WTC11 (cell line): Measurements from ENCODE around the gene SPEN. TPM values are rescaled to one million over a fixed set of nuclear protein-coding genes. Genes with fewer than 3 reads are reported as not detected.
A peak's percentile ranks its signal among the peaks of the same experiment; 100 is the strongest.

Experiments
- ATAC-seq: fragments of 200-7000 bp; cut with Tn5 transposase; 2 replicates; pipeline ENCODE4 v1.10.0; 2021; ENCODE audit warnings: mild to moderate bottlenecking, moderate library complexity
- CTCF ChIA-PET: fragments of 300-600 bp; sonication (Branson Sonifier 250); formaldehyde crosslinking; loops from one replicate; lab custom pipeline; 2021; ENCODE audit warnings: antibody characterized with exemption; lab: Charles Lee
- POLR2A ChIA-PET: fragments of 350-600 bp; sonication (Branson Sonifier 250); formaldehyde crosslinking; loops from one replicate; lab custom pipeline; 2021; ENCODE audit warnings: antibody characterized with exemption; lab: Charles Lee
- DNase-seq: peaks from one replicate; pipeline ENCODE4 v3.0.0; 2021; ENCODE audit warnings: low spot score
- H3K27ac Mint-ChIP-seq: 2 replicates; pipeline ENCODE4 v1.8.0; 2021; ENCODE audit warnings: mixed read lengths
- H3K27me3 Mint-ChIP-seq: 2 replicates; pipeline ENCODE4 v1.8.0; 2021; ENCODE audit warnings: low read depth, mild to moderate bottlenecking, moderate library complexity, mixed read lengths
- H3K36me3 Mint-ChIP-seq: 2 replicates; pipeline ENCODE4 v1.8.0; 2021; ENCODE audit warnings: mixed read lengths
- H3K4me1 Mint-ChIP-seq: 2 replicates; pipeline ENCODE4 v1.8.0; 2022; ENCODE audit warnings: mixed read lengths
- H3K4me3 Mint-ChIP-seq: 2 replicates; pipeline ENCODE4 v1.8.0; 2021; ENCODE audit warnings: mild to moderate bottlenecking, moderate library complexity, mixed read lengths
- H3K9me3 Mint-ChIP-seq: 2 replicates; pipeline ENCODE4 v1.8.0; 2021; ENCODE audit warnings: mixed read lengths
- ATF2 ChIP-seq: sonication (generic); formaldehyde crosslinking; IDR thresholded peaks from 2 replicates; pipeline ENCODE4 v1.8.1; 2022; ENCODE audit warnings: low read depth, missing genetic modification reagents, borderline replicate concordance
- CREB1 ChIP-seq: sonication (generic); formaldehyde crosslinking; IDR thresholded peaks from 2 replicates; pipeline ENCODE4 v1.8.0; 2023; ENCODE audit warnings: mild to moderate bottlenecking, missing genetic modification reagents
- ESRRA ChIP-seq: sonication (generic); formaldehyde crosslinking; IDR thresholded peaks from 2 replicates; pipeline ENCODE4 v1.8.1; 2022; ENCODE audit warnings: mild to moderate bottlenecking, missing genetic modification reagents, borderline replicate concordance
- FOXK1 ChIP-seq: sonication (generic); formaldehyde crosslinking; IDR thresholded peaks from 2 replicates; pipeline ENCODE4 v1.8.0; 2022; ENCODE audit warnings: mild to moderate bottlenecking, moderate library complexity, missing genetic modification reagents
- GABPB1 ChIP-seq: sonication (generic); formaldehyde crosslinking; IDR thresholded peaks from 2 replicates; pipeline ENCODE4 v1.8.1; 2023; ENCODE audit warnings: mild to moderate bottlenecking, missing genetic modification reagents
- GRHL2 ChIP-seq: fragments of 250-450 bp; sonication (Bioruptor Pico); IDR thresholded peaks from 2 replicates; pipeline ENCODE4 v1.8.0; 2022; ENCODE audit warnings: mild to moderate bottlenecking, moderate library complexity; ENCODE audit not compliant: insufficient replicate concordance, severe bottlenecking
- GTF2I ChIP-seq: fragments of 250-450 bp; sonication (Bioruptor Pico); conservative IDR thresholded peaks from 2 replicates; pipeline ENCODE4 v1.4.0; 2021; ENCODE audit warnings: mild to moderate bottlenecking
- MYBL2 ChIP-seq: sonication (generic); formaldehyde crosslinking; IDR thresholded peaks from 2 replicates; pipeline ENCODE4 v1.8.1; 2023; ENCODE audit warnings: mild to moderate bottlenecking, moderate library complexity, missing genetic modification reagents
- PRDM15 ChIP-seq: sonication (generic); formaldehyde crosslinking; IDR thresholded peaks from 2 replicates; pipeline ENCODE4 v1.8.0; 2022; ENCODE audit warnings: missing genetic modification reagents
- SOX15 ChIP-seq: fragments of 250-450 bp; sonication (Bioruptor Pico); IDR thresholded peaks from 2 replicates; pipeline ENCODE4 v1.9.0; 2021; ENCODE audit warnings: mild to moderate bottlenecking
- USF1 ChIP-seq: sonication (generic); formaldehyde crosslinking; IDR thresholded peaks from 2 replicates; pipeline ENCODE4 v1.8.0; 2022; ENCODE audit warnings: mild to moderate bottlenecking, missing genetic modification reagents
- ZBTB43 ChIP-seq: sonication (generic); formaldehyde crosslinking; IDR thresholded peaks from 2 replicates; pipeline ENCODE4 v1.8.1; 2023; ENCODE audit warnings: mild to moderate bottlenecking, missing genetic modification reagents
- ZMAT4 ChIP-seq: fragments of 250-450 bp; sonication (Bioruptor Pico); IDR thresholded peaks from 2 replicates; pipeline ENCODE4 v1.9.0; 2021; ENCODE audit warnings: mild to moderate bottlenecking
- ZNF281 ChIP-seq: sonication (generic); formaldehyde crosslinking; IDR thresholded peaks from 2 replicates; pipeline ENCODE4 v1.8.0; 2023; ENCODE audit warnings: mild to moderate bottlenecking, missing genetic modification reagents
- ZNF532 ChIP-seq: fragments of 250-450 bp; sonication (Bioruptor Pico); IDR thresholded peaks from 2 replicates; pipeline ENCODE4 v1.9.0; 2021; ENCODE audit warnings: mild to moderate bottlenecking, borderline replicate concordance
- ZNF671 ChIP-seq: fragments of 250-450 bp; sonication (Bioruptor Pico); IDR thresholded peaks from 2 replicates; pipeline ENCODE4 v1.8.0; 2021; ENCODE audit warnings: mild to moderate bottlenecking
- total RNA-seq: library from RNA; stranded (reverse); gene quantifications from 3 replicates; pipeline ENCODE4 v1.2.3, GENCODE V29; 2021

SPEN gene
- total RNA-seq, 1 experiment from 2014 or later, result 48.8 TPM

GRCh38 chr1:15948091-15948591, 100.6 kb downstream of the SPEN start:
- Mint-ChIP-seq H3K9me3 (no peaks in the 10 kb centered on the region), H3K27me3 (no peaks in the 10 kb centered on the region), H3K36me3 (peaks cover 6% of the 10 kb centered on the region), H3K4me3 (no peak overlapping the region), H3K27ac (peak overlapping the region; percentile 60), H3K4me1 (peaks cover 49% of the 10 kb centered on the region)
- ChIA-PET CTCF (interaction anchor here (0.5 to 3.3 kb wide), 14 partner anchors 11 to 555 kb away, joined by 3 to 26 read pairs (median 3); partner anchors contain the start of genes SPEN and ZBTB17), POLR2A (no interaction called here)
- no peak for DNase-seq
- TF ChIP-seq GABPB1 (CRISPR knock-in tag) (no peak), USF1 (CRISPR knock-in tag) (no peak), ZMAT4 (CRISPR knock-in tag) (no peak), FOXK1 (CRISPR knock-in tag) (no peak), SOX15 (CRISPR knock-in tag) (no peak), ZBTB43 (no peak), GTF2I (no peak)
- peak; percentile 38 for ATAC-seq

GRCh38 chr1:15948595-15949452, 101.3 kb downstream of the SPEN start:
- Mint-ChIP-seq H3K9me3 (no peaks in the 10 kb centered on the region), H3K4me1 (peaks cover 55% of the 10 kb centered on the region), H3K27ac (peak overlapping the region; percentile 60), H3K27me3 (no peaks in the 10 kb centered on the region), H3K36me3 (peaks cover 6% of the 10 kb centered on the region), H3K4me3 (no peak overlapping the region)
- ChIA-PET CTCF (interaction anchor here (0.5 to 3.3 kb wide), 16 partner anchors 10 to 556 kb away, joined by 3 to 26 read pairs (median 3); partner anchors contain the start of genes SPEN and ZBTB17), POLR2A (interaction anchor here (1.3 kb wide), 1 partner anchor 12 kb away, joined by 3 read pairs; no protein-coding TSS in a partner anchor)
- DNase-seq (no peak), ATAC-seq (no peak)
- TF ChIP-seq ZNF281 (CRISPR knock-in tag) (no peak), GRHL2 (CRISPR knock-in tag) (no peak), MYBL2 (CRISPR knock-in tag) (no peak), ZNF532 (no peak), PRDM15 (CRISPR knock-in tag) (no peak), ZBTB43 (no peak), ESRRA (CRISPR knock-in tag) (no peak), ATF2 (no peak), CREB1 (CRISPR knock-in tag) (no peak), ZNF671 (CRISPR knock-in tag) (no peak)
